ENCODE measurements around the gene EXOC3L1. TPM values are rescaled to one million over a fixed set of nuclear protein-coding genes. Genes with fewer than 3 reads are reported as not detected.

Gene EXOC3L1
- total RNA-seq, 1 donor from 2014 or later: 45.8 TPM

GRCh38 chr16:67195676-67196075 is 5.7 kb upstream of the EXOC3L1 start:
- no peak for DNase-seq

- no peak for DNase-seq
Observed at GRCh38 chr16:67194260-67194659, 4.3 kb upstream of the EXOC3L1 start.

- no peak for DNase-seq
Observed at GRCh38 chr16:67193536-67193935, 3.6 kb upstream of the EXOC3L1 start.

- DNase-seq: peak; percentile 31
Observed at GRCh38 chr16:67192781-67193361, 2.9 kb upstream of the EXOC3L1 start.

GRCh38 chr16:67191995-67192681 is 2.2 kb upstream of the EXOC3L1 start, which contains the start of gene E2F4:
E2F4 (plus strand) TSS chr16:67192155; CDS start chr16:67192228, 73 bp downstream.
- peak; percentile 96 for DNase-seq

- DNase-seq: no peak
Observed at GRCh38 chr16:67191411-67191994, 1.6 kb upstream of the EXOC3L1 start.

GRCh38 chr16:67190448-67191399 is 788 bp upstream of the EXOC3L1 start:
- peak; percentile 37 for DNase-seq

- DNase-seq: no peak
Observed at GRCh38 chr16:67188798-67189197, 1.1 kb downstream of the EXOC3L1 start.

GRCh38 chr16:67188323-67188722 is 1.6 kb downstream of the EXOC3L1 start:
- DNase-seq: no peak

- DNase-seq: no peak
Observed at GRCh38 chr16:67187175-67187890, 2.6 kb downstream of the EXOC3L1 start.

GRCh38 chr16:67186550-67186950 is 3.4 kb downstream of the EXOC3L1 start:
- no peak for DNase-seq

GRCh38 chr16:67185651-67186134 is 4.2 kb downstream of the EXOC3L1 start:
- DNase-seq: no peak

GRCh38 chr16:67184995-67185650 is 4.8 kb downstream of the EXOC3L1 start:
- DNase-seq: peak; percentile 95

- DNase-seq: no peak
Observed at GRCh38 chr16:67184453-67184994, 5.4 kb downstream of the EXOC3L1 start.

GRCh38 chr16:67183627-67184452 is 6.1 kb downstream of the EXOC3L1 start, which contains the start of gene MATCAP1:
MATCAP1 (minus strand) TSS chr16:67183963; CDS start chr16:67180610, 3,353 bp downstream.
- peak; percentile 98 for DNase-seq

GRCh38 chr16:67183284-67183626 is 6.7 kb downstream of the EXOC3L1 start:
- DNase-seq: no peak

GRCh38 chr16:67182288-67182687 is 7.6 kb downstream of the EXOC3L1 start:
- DNase-seq: no peak

- DNase-seq: peak; percentile 64
Observed at GRCh38 chr16:67181346-67181745, 8.6 kb downstream of the EXOC3L1 start.

GRCh38 chr16:67180166-67180565 is 9.8 kb downstream of the EXOC3L1 start:
- DNase-seq: no peak

- DNase-seq: peak; percentile 39
Observed at GRCh38 chr16:67179421-67180080, 10.4 kb downstream of the EXOC3L1 start.

Data from dermis blood vessel endothelial cell (primary cell).